Smooth muscle cell (in vitro differentiated cells): ENCODE data around the gene ZNF185. TPM values are rescaled to one million over a fixed set of nuclear protein-coding genes. Genes with fewer than 3 reads are reported as not detected.

ENCODE experiments used
- DNase-seq: peaks from one replicate; lab custom pipeline; 2025; ENCODE audit not compliant: unreplicated experiment; lab: John Stamatoyannopoulos, UW
- H2AFZ ChIP-seq: fragments of 200-600 bp; sonication (generic); 2 replicates; pipeline ENCODE4 v1.6.0; 2016; ENCODE audit warnings: antibody characterized with exemption, low read depth, mild to moderate bottlenecking
- H3F3A ChIP-seq: fragments of 200-600 bp; sonication (generic); 2 replicates; pipeline ENCODE4 v1.6.0; 2017; ENCODE audit warnings: antibody characterized with exemption, low read depth
- H3K27ac ChIP-seq: fragments of 200-600 bp; sonication (generic); 2 replicates; pipeline ENCODE4 v1.5.1; 2016; ENCODE audit warnings: low read depth, mild to moderate bottlenecking
- H3K27me3 ChIP-seq: fragments of 200-600 bp; sonication (generic); 2 replicates; pipeline ENCODE4 v1.6.1; 2016; ENCODE audit warnings: low read depth, mild to moderate bottlenecking
- H3K36me3 ChIP-seq: fragments of 200-600 bp; sonication (generic); 2 replicates; pipeline ENCODE4 v1.5.1; 2016; ENCODE audit warnings: low read depth
- H3K4me1 ChIP-seq: fragments of 200-600 bp; sonication (generic); 2 replicates; pipeline ENCODE4 v1.5.1; 2016; ENCODE audit warnings: low read depth
- H3K4me2 ChIP-seq: fragments of 200-600 bp; sonication (generic); 2 replicates; pipeline ENCODE4 v1.6.0; 2016; ENCODE audit warnings: mild to moderate bottlenecking
- H3K4me3 ChIP-seq: fragments of 200-600 bp; sonication (generic); 2 replicates; pipeline ENCODE4 v1.5.1; 2016; ENCODE audit warnings: mild to moderate bottlenecking
- H3K79me2 ChIP-seq: fragments of 200-600 bp; sonication (generic); 2 replicates; pipeline ENCODE4 v1.6.0; 2016; ENCODE audit warnings: low read depth, mild to moderate bottlenecking
- H3K9ac ChIP-seq: fragments of 200-600 bp; sonication (generic); 2 replicates; pipeline ENCODE4 v1.6.0; 2016; ENCODE audit warnings: low read depth
- H3K9me3 ChIP-seq: fragments of 200-600 bp; sonication (generic); replicated peaks from 2 replicates; pipeline ENCODE4 v1.5.1; 2016; ENCODE audit warnings: low read depth
- H4K20me1 ChIP-seq: fragments of 200-600 bp; sonication (generic); 2 replicates; pipeline ENCODE4 v1.6.0; 2016; ENCODE audit warnings: low read depth
- WGBS: methylation state at CpG from one replicate; pipeline ENCODE4 v1.1.7; 2016; ENCODE audit warnings: low lambda C conversion rate; 5-methylcytosine and 5-hydroxymethylcytosine counted together
- polyA plus RNA-seq: library from polyadenylated mRNA; unstranded; fragments of >200 nt; fragmentation: Nextera tagmentation; extraction: Ambion mirVana; gene quantifications from 2 replicates; pipeline ENCODE4 v1.2.1, GENCODE V29; 2016
- total RNA-seq: library from RNA; depleted of rRNA; stranded (reverse); fragments of >200 nt; gene quantifications from 2 replicates; pipeline ENCODE4 v1.2.3, GENCODE V29; 2014
- TF ChIP-seq, protein P1 (sequence below): fragments of 200-600 bp; sonication (generic); IDR thresholded peaks from 2 replicates; pipeline ENCODE4 v1.5.1; 2017; ENCODE audit warnings: borderline replicate concordance, mild to moderate bottlenecking, antibody characterized with exemption; ENCODE audit not compliant: insufficient read depth, poor library complexity, severe bottlenecking

The ZNF185 gene
- total and polyA plus RNA-seq, 2 experiments from 2014 or later: 7.2 to 12.3 TPM

DNA sequence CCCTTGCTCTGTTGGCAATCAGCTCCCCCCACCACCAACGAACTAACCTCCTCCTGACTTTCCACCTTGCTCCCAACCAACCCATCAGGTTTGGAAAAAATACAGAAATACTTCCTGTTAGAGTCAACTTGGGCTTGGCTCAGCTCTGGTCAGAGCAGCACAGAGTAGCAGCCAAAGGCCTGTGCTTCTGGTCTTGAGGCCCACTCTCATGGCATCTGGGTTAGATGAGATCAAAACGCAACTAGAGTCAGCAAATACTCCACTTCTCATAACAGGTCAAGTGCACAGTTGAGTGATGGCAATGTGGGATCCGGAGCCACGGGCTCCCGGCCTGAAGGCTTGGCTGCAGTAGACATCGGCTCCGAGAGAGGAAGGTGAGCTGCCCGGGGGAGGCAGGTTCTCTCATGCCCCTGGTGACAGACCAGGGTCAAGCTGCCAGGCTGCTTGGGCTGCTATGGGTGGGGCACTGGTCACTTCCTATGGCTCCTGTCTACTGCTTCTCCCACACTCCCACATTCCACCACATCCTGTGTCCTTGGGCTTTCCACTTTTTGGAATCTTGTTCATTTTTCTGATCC is 34.8 kb downstream of the ZNF185 start:
- Histone ChIP-seq H3K36me3 (no peaks in the 10 kb centered on the region), H3K79me2 (no peaks in the 10 kb centered on the region), H3K4me3 (no peak overlapping the region), H2AFZ (no peak overlapping the region), H3K27ac (no peak overlapping the region), H3K27me3 (no peaks in the 10 kb centered on the region), H3F3A (no peaks in the 10 kb centered on the region), H3K4me1 (no peaks in the 10 kb centered on the region), H3K9me3 (no peaks in the 10 kb centered on the region), H4K20me1 (no peaks in the 10 kb centered on the region), H3K9ac (no peak overlapping the region), H3K4me2 (no peak overlapping the region)
- DNase-seq: no peak
- TF ChIP-seq, protein P1, sequence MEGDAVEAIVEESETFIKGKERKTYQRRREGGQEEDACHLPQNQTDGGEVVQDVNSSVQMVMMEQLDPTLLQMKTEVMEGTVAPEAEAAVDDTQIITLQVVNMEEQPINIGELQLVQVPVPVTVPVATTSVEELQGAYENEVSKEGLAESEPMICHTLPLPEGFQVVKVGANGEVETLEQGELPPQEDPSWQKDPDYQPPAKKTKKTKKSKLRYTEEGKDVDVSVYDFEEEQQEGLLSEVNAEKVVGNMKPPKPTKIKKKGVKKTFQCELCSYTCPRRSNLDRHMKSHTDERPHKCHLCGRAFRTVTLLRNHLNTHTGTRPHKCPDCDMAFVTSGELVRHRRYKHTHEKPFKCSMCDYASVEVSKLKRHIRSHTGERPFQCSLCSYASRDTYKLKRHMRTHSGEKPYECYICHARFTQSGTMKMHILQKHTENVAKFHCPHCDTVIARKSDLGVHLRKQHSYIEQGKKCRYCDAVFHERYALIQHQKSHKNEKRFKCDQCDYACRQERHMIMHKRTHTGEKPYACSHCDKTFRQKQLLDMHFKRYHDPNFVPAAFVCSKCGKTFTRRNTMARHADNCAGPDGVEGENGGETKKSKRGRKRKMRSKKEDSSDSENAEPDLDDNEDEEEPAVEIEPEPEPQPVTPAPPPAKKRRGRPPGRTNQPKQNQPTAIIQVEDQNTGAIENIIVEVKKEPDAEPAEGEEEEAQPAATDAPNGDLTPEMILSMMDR: no peak
- WGBS: 87% methylated on average over 5 of the region's 8 CpGs

DNA sequence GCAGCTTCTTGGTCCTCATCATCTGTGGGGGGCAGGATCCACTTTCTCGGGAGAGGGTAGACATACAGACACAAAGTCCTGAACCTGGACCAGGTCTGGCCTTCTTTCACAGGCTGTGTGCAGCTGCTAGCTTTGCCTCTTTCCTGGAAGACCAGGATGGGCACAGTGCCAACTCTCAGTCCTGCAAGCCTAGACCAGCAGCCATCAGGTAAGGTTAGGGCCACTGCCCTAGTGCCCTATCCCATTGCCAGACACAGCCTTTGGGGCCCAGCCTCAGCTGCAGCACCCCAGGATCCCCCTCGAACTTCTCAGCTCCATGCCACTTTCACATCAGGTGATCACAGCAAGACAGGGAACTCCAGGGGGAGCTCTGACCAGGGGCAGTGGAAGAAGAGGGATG is 38.4 kb downstream of the ZNF185 start:
- no peak overlapping the region for H3K4me2 ChIP-seq
- no peak overlapping the region for H3K27ac ChIP-seq
- no peaks in the 10 kb centered on the region for H3K36me3 ChIP-seq
- no peak overlapping the region for H2AFZ ChIP-seq
- no peaks in the 10 kb centered on the region for H3K27me3 ChIP-seq
- H3K9ac ChIP-seq: no peak overlapping the region
- H3K9me3 ChIP-seq: no peaks in the 10 kb centered on the region
- 72% methylated on average over 2 of the region's 2 CpGs for WGBS
- no peaks in the 10 kb centered on the region for H4K20me1 ChIP-seq
- H3K79me2 ChIP-seq: no peaks in the 10 kb centered on the region
- H3K4me1 ChIP-seq: no peaks in the 10 kb centered on the region
- H3F3A ChIP-seq: no peaks in the 10 kb centered on the region
- TF ChIP-seq, protein P1: no peak
- H3K4me3 ChIP-seq: no peak overlapping the region
- no peak for DNase-seq

DNA sequence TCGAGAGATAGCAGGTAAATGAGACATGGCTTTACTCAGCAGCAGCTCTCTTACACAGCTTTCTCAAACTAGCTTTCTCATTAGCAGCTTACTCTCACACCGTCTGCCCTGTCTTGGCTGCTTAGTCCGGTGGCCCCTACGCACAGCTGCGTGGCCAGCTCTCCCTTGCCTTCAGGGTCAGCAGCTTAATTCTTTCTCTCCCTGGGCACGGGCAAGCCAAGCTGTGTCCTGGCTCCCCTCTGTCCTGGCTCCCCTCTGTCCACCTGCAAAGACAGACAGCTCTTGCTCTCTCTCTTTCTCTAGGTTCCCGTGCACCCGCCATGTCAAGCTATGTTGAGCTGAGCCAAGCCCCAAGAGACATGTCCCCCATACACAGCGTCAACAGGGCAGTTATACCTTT is 39.4 kb downstream of the ZNF185 start:
- Histone ChIP-seq H3K36me3 (no peaks in the 10 kb centered on the region), H2AFZ (no peak overlapping the region), H3K4me1 (no peaks in the 10 kb centered on the region), H3K9ac (no peak overlapping the region), H3K27me3 (no peaks in the 10 kb centered on the region), H3K9me3 (no peaks in the 10 kb centered on the region), H3K27ac (no peak overlapping the region), H3K79me2 (no peaks in the 10 kb centered on the region), H4K20me1 (no peaks in the 10 kb centered on the region), H3F3A (no peaks in the 10 kb centered on the region), H3K4me2 (no peak overlapping the region), H3K4me3 (no peak overlapping the region)
- DNase-seq: no peak
- WGBS: 80% methylated on average over 9 of the region's 9 CpGs
- TF ChIP-seq, protein P1: no peak
